ELR (cell line): ENCODE measurements around the gene TLK2.
"Not testable (repeated sequence)": the region's sequence is repeated elsewhere in the genome, so short reads cannot be mapped to it uniquely, and the experiment has no call there.

Source experiments
- DNase-seq: peaks from one replicate; pipeline ENCODE4 v3.0.0-alpha.2; 2015; ENCODE audit warnings: low read depth

Gene TLK2

DNA sequence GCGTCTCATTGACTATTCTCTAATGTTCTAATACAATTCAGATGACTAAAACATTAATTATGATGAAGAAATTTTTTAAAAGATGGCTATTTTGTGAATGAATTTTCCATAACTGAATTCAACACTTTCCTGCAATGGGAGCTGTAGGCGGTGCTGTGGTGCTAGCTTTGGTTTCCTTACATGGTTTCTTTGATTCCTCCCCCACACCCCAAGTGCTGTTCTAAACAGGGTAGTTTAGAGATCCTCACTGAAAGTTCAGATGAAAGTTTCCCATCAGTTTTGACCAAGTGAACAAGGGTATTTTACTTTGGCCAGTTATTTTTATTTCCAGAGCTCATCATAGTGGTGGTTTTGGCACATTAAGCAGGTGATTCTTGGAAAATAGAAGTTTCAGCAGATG is 122.8 kb downstream of the TLK2 start:
- DNase-seq = no peak

DNA sequence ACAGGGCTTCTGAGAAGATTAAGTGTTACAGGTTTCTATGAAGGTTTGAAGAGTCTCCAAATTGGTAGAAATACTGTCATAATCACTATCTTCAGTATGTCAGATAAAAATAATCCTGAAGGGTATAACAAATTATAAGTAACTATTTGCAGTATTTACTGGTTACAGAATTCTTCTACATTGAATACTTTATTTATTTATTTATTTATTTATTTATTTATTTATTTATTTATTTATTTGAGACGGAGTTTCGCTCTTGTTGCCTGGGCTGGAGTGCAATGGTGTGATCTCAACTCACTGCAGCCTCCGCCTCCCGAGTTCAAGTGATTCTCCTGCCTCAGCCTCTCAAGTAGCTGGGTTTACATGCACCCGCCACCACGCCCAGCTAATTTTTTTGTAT is 125.2 kb downstream of the TLK2 start:
- DNase-seq = not testable (repeated sequence)

DNA sequence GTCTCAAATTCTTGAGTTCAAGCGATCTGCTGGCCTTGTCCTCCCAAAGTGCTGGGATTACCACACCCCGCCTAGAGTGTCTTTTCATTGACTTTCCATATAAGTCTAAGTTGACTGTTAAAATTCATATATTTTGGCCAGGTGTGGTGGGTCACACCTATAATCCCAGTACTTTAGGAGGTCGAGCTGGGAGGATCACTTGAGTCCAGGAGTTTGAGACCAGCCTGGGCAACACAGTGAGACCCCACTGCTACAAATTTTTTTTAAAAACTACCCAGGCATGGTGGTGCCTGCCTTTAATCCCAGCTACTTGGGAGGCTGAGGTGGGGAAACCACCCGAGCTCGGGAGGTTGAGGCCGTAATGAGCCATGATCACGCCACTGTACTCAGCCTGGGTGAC is 127.0 kb downstream of the TLK2 start:
- no peak for DNase-seq

DNA sequence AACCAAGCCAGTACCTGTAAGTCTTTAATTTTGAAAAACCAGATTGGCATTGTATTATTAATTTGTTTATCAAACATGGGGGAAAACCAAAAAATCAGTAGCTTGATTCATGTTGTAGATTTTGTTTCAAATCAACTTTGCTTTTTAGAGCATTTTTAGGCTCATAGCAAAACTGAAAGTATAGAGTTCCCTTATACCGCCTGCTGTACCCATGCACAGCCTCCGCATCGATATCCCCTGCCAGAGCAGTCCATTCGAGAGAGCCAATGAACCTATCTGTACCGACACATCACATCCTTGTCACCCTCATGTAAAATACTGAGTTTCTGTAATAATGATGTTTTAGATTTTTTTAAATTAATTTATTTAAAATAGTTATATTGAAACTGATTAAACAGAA is 132.7 kb downstream of the TLK2 start:
- DNase-seq = no peak

DNA sequence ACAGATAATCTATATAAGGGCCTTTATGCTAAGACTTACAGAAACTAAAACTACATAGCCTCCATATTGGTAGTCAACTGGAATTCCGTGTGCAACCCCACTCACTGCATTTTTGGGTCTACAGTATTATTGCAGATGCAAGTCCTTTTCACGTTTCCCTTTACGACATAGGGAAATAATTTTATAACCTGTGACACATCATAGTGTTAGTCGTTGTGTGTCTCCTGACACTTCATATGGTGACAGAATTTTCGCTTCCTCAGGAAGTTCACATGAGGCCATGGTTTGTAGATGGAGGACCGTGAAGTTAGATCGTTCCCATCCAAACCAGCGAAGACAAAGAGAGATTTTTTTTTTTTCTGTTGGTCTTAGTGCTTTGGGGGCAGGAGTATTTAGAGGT is 133.1 kb downstream of the TLK2 start:
- no peak for DNase-seq

DNA sequence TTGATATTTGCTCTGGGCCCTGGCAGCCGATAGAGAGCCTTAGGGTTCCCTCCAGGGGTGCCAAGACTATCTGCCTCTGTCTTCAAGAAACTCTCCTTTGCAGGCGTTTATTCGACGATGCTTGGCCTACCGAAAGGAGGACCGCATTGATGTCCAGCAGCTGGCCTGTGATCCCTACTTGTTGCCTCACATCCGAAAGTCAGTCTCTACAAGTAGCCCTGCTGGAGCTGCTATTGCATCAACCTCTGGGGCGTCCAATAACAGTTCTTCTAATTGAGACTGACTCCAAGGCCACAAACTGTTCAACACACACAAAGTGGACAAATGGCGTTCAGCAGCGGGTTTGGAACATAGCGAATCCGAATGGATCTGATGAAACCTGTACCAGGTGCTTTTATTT is 133.7 kb downstream of the TLK2 start:
- not testable (repeated sequence) for DNase-seq

DNA sequence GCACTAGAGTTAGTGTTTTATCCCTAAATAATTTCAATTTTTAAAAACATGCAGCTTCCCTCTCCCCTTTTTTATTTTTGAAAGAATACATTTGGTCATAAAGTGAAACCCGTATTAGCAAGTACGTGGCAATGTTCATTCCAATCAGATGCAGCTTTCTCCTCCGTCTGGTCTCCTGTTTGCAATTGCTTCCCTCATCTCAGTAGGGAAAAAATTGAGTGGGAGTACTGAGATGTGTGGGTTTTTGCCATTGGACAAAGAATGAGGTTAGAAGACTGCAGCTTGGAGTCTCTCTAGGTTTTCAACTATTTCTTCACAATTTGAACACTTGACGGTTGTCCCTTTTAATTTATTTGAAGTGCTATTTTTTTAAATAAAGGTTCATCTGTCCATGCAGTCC is 134.5 kb downstream of the TLK2 start:
- not testable (repeated sequence) for DNase-seq

DNA sequence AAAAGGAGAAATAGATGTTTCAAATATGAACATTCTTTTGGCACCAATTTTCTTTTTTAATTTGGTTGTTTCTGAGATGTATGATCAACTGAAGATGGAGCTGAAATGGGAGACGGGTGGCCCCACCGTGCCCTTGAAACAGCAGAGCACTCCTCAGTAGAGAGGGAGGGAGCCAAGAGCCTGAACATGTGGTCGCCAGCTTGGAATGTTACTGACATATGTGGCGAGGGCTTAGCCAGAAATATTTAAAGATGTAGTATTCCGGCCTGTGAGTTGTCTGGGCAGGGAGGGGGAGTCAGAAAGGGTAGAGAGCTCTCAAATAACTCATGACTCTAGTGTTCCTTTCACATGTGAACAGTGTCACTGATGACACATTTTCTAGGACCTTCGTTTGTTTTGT is 135.5 kb downstream of the TLK2 start:
- peak; percentile 59 for DNase-seq

DNA sequence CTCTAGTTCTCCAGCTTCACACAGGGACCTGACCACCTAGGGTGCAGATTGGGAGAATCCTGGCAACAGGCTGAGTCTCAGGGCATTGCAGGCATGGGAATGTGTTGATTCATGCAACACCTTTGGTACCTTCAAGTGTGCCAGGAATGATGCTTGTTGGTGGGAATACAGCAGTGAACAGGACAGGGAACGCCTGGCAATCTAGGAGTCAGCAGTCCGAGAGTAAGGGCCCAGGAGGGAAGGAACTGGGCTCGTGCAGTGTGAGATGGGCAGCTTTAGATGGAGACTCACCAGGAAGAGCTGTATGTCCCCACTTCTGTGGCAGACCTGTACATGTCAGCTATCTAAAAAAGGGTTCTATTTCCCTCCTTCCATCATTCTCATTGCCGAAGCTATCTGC is 136.9 kb downstream of the TLK2 start:
- DNase-seq = no peak

DNA sequence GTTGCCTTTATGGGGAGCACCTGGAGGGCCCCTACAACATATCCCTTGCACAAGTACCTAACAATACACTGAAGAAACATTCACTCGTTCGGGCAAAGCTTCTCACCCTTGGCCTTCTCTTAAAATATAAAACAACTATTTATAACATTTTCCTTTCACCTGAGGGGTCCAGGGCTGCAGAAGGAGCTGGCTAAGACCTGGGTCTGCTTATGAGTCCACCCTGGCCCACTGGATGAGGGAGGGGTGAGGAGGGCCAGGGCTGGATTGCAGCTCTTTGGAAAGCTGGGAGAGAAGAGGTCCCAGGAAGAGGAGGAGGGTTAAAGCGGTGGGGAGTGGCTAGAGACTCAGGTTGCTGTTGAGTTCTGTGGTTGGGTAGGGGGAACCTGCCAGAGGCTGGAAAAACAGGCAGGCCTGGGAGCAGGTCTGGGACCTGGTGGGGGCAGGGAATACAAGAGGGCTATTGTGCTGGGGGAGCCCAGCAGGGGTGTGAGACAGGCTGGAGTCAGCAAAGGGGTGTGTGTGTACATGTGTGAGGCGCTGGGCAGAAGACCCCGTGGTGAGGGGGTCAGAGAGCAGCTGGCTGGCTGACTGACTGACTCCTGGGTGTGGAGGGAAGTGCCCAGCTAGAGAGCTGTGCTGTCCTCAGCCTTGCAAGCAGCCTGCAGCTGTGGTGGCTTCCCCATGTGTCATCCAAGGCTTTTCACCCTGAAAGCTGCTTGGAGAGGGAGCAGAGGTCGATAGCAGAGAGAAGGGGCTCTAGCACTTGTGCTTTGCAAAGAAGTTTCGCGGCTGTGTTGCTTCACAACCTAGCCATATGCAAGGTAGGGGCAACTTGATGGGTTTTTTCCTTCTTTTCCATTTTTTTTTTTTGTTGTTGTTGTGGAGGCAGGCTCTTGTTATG is 138.6 kb downstream of the TLK2 start:
- DNase-seq = no peak

DNA sequence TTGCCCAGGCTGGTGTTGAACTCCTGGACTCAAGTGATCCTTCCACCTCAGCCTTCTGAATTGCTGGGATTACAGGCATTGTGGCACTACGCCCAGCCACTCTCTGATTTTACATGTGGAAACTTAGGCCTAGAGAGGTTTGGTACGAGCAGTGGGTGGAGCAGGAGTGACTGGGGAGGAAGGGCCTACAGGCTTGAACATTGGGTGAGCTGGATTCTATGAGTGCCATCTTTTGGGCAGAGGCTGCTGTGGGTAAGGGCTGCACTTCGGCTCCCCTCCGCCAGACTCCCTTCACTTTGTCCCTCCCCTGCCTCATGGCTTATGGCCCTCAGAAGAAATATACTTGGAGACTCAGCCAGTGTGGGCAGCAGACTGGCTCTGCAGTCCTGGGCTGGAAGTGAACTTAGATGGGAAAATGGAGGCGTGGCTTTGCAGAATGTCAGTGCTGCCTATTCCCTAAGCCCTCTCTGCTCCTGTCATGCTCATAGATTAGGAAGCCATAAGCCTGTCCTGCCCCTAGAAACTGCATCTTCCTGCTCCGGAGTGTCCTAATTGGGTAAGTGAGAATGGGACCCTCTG is 139.4 kb downstream of the TLK2 start:
- no peak for DNase-seq

DNA sequence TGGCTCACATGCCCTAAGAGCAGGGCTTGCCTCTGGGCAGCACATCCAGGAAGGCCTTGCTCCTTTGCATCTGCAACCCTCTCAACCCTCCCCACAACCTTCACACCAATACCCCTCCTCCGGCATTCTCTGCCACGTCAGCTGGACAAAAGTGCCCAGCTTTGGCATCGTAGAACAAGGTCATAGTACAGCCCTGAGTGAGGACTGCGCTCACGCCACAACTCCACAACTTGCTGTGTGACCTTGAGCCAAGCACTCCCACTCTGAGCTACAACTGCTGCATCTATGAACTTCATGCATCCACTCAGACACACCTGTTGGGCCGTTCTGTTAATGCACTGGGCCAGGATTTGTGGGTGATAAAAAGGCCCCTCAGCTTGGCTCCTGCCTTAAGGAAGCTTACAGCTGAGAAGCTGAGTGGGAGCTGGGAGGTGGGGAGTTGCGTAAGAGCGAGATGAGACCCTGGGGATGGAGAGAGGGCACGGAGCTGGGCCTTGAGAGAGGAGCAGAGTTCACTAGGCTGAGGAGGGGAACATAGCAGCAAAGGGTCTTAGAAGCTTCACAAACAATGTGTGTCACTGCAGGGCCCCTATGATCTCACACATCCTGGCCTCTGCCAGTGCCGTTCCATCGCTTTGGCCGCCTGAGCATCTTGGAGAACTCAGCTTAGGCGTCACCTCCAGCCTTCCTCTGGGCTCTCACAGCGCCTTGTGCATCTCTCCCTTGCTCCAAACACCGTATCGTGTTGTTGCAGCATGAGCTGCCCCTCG is 140.2 kb downstream of the TLK2 start:
- no peak for DNase-seq

DNA sequence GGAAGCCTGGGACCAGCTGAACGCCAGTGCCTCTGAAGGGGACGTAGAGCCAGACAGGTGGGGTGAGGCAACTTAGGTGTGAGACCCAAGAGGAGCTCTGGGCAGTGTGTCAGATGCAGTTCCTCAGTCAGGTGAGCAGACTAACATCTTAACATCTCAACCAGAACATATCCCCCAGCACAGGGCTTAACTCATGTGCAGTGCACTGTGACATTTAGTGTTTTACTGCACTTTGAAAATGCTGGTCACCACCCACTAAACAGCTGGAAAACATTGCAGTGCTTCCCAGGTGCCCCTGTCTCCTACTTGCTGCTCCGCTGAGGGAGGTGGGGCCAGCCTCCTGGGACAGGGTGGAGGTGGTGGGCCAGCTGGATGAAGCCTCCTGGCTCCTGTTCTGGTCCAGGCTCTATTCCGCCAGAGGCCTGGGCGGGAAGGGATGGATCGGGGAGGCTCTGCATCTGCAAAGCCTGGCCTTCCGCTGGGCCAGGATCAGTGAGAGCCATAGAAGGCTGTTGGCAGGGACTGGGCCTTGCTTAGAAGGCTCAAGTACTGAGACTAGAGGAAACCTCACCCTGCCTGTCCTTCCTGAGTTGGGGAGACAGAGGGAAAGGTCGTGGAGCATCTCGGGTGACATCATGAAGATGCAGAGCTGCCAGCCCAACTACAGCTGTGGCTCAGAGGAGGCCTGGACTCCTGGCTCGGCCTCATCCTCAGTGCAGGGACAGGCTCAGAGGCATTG is 141.0 kb downstream of the TLK2 start:
- DNase-seq = no peak

DNA sequence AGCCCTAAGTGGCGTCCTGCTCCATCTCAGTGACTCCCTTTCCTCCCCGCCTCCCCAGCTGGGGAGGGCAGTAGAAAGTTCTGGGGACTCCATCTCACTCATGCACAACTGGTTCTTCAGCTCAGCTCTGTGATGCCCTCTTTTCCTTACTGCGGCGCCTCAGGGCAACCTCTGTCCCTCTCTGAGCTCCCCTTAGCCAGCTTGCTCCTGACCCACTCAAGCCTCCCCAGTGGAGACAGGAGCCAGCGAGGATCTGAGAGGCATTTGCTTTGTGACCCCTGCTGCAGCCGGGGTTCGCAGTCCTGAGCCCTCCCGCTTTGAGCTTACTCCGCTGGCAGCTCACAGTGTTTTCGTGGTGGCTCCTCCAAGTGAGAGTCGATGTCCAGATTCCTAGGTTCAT is 142.6 kb downstream of the TLK2 start:
- no peak for DNase-seq

DNA sequence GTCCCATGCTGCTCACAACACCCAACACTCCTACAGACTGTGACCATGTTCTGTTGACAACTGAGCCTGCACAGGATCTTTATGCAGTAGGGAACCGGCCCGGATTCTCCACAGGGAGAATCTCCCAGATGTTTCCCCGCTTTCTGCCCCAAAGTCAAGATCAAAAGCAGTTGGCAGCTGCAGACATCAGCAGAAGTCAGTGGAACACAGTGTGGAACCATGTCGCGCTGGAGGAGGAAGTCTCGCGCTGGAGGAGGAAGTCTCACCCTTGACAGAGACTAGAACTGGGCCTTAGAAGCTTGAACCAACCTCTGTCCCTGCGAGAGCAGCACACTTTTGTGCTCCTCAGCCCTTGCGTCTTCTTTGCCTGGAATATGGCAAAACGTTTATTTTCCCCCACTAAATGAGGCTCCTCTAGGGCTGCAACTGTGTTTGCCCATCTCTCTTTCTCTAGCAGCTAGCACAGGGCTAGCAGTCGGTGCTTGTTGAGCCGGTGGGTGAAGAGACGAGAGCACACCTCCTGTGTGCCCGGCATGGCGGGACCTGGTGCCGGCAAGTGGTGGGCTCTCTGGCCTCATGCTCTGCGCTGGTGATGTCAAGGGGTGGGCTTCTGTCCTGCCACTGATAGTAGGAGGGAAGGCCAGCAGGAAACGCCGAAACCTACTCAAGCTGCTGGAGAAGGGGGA is 146.7 kb downstream of the TLK2 start:
- DNase-seq = no peak

DNA sequence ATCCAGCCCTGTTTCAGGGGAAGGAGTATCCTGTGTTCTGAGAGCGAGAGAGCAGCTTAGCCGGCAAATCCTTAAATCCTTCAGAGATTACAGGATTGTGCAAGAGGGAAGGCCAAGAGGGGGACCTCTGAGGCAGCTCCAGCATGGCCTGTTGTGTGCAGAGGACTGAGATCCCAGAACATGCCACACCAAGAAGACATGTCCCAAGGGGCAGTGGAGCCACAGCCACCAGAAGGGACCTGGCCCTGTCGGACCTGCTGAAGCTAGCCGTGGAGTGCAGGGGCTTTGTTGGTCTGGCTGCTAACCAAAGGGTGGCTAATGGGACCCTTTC is 147.2 kb downstream of the TLK2 start:
- DNase-seq = no peak

DNA sequence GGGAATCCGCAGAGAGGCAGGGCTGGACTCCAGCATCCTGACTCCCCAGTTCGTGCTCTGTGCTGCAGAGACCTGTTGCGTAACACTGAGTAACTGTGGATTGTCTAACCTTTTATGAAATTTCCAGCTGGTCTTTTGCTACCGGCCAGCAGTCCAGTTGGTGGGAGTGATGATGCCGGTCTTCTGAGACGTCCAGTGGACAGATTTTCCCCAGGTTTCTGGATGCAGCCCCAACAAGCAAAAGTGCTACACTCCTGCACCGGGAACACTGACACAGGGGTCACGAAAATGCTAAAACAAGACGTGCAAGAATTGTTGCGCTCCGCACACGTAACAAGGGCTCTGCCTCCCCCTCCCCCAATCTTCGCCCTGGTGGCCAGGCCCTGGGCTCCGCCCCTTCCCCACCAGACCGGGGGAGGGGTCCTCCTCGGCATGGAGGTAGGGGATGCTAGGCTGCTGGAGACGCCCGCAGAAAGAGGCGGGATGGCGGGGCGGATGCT is 148.1 kb downstream of the TLK2 start:
- peak; percentile 83 for DNase-seq

DNA sequence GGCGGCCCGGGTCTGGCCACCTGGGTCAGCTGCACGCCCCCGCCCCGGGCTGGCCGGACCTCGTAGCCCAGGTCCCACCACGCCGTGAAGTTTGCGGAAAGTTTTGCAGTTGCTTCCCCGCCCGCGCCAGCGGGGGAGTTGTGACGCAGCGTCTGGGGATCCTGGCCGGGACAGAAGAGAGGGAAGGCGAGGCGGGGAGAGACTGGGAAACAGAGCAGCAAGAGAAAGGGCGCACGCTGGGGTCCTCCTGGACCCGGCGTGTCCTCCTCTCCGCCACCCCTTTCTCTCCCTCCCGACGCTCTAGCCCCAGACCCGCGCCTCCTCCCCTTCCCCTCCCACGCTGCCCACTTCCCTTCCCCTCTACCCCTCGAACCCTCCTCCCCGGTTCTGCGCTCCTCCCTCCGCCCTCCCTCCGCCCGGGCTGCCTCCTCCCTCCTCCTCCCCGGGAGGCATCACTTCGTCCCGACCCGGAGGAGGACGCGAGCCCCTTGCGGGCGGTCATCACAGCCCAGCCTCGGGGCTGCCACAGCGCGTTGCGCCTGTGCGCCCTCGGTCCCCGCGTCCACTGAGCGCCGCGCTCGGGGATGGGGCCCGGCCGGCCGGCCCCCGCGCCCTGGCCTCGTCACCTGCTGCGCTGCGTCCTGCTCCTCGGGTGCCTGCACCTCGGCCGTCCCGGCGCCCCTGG is 148.7 kb downstream of the TLK2 start, which contains the start of gene MRC2:
Gene MRC2 (plus strand): TSS at position 452 of the 685 bp plus-strand sequence. CDS start 133 bp downstream, at position 585.
- DNase-seq = peak; percentile 87

DNA sequence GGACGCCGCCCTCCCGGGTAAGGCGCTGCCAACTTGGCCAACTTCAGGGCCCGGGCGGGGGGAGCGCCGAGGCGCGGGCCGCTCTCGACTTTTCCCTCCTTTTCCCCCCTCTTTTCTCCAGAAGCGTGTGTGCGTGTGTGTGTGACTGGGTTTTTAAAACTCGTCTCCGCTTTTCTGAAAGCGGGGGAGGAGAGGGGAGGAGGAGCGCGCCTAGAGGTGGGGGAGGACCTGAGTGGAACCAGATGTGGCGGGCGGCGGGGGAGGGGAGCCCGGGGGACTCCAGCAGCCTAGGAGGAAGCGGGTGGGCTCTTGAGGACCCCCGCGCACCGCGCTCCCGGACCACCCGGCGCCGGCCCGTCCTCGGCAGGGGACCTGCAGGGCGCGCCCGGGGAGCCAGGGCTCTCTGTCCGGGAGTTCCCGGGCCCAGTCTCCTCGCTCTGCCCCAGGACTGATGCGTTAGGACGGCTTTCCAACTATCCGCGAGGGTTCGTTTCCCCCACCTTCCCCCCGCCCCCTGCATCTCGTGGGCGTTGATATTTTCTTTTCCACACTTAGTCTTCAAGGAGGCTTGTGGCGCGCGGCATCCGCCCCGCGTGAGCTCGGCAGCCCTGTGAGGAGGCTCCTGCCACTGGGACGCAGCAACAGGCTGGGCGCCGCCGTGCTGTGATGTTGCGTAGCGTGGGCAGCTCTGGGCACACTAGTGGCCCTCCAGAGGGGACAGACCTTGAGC is 149.4 kb downstream of the TLK2 start:
- DNase-seq = peak; percentile 66
